UCSD-AML1 (cell line): ENCODE data around the gene ATN1.

Source experiments
- DNase-seq: peaks from one replicate; lab custom pipeline; 2025; ENCODE audit not compliant: unreplicated experiment; lab: John Stamatoyannopoulos, UW

Gene ATN1

GRCh38 chr12:6974180-6974579 is 46.4 kb downstream of the ATN1 start:
- DNase-seq: no peak

- no peak for DNase-seq
These were observed 47.7 kb downstream of the ATN1 start for GRCh38 chr12:6975297-6976032.

GRCh38 chr12:6977653-6978052 is 49.9 kb downstream of the ATN1 start:
- no peak for DNase-seq

- DNase-seq: no peak
These were observed 50.4 kb downstream of the ATN1 start for GRCh38 chr12:6978188-6978587.

GRCh38 chr12:6978611-6979011 is 50.9 kb downstream of the ATN1 start:
- DNase-seq: no peak

GRCh38 chr12:6979021-6979420 is 51.3 kb downstream of the ATN1 start:
- DNase-seq: no peak

- no peak for DNase-seq
These were observed 51.7 kb downstream of the ATN1 start for GRCh38 chr12:6979453-6979852.

GRCh38 chr12:6980075-6980474 is 52.3 kb downstream of the ATN1 start:
- DNase-seq: no peak

GRCh38 chr12:6980740-6981139 is 53.0 kb downstream of the ATN1 start:
- no peak for DNase-seq

GRCh38 chr12:6981152-6982052 is 53.6 kb downstream of the ATN1 start:
- no peak for DNase-seq

GRCh38 chr12:6982532-6982931 is 54.8 kb downstream of the ATN1 start:
- DNase-seq: no peak

- DNase-seq: no peak
These were observed 60.3 kb downstream of the ATN1 start for GRCh38 chr12:6987956-6988553.
